HepG2 (cell line): ENCODE data around the gene SMIM45.
A peak's percentile ranks its signal among the peaks of the same experiment; 100 is the strongest.

Experiments used
- ATAC-seq: fragments of 200-7000 bp; cut with Tn5 transposase; 3 replicates; pipeline ENCODE4 v1.9.1; 2020; ENCODE audit warnings: mild to moderate bottlenecking, moderate library complexity
- BruUV-seq: library from RNA; stranded (reverse); fragments of 400-500 nt; replicated peaks from 2 replicates; lab custom pipeline; 2021; lab: Mats Ljungman, UMichigan
- CTCF ChIA-PET: fragments of 300-600 bp; formaldehyde crosslinking; extraction: SDS; loops from one replicate; lab custom pipeline; 2021; ENCODE audit warnings: low total read pairs, inconsistent platforms, low intra/inter-chr PET ratio; lab: Yijun Ruan, JAX
- POLR2A ChIA-PET: fragments of 350-600 bp; sonication (Branson Sonifier 250); formaldehyde crosslinking; loops from one replicate; lab custom pipeline; 2020; ENCODE audit warnings: antibody characterized with exemption, inconsistent platforms; lab: Yijun Ruan, JAX
- DNase-seq: peaks from one replicate; pipeline ENCODE4 v3.0.0-alpha.2; 2015; ENCODE audit warnings: low spot score
- FAIRE-seq: peaks from 3 replicates; lab custom pipeline; 2011; peaks lifted over from hg19 to GRCh38; lab: Jason Lieb, UNC
- H2AFZ ChIP-seq: one replicate; pipeline ENCODE4 v1.6.1; 2011; ENCODE audit warnings: low read length, inconsistent platforms
- H3K27ac ChIP-seq: fragments of 300-600 bp; 3 replicates; pipeline ENCODE4 v1.8.0; 2011; ENCODE audit warnings: mixed run types, mild to moderate bottlenecking, mixed read lengths, low read length, inconsistent platforms; ENCODE audit not compliant: insufficient read depth; ENCODE audit errors: extremely low read length
- H3K27me3 ChIP-seq, 2 experiments: fragments of 200-600 bp in 1 of 2; 2 replicates in 1 of 2; 3 replicates in 1 of 2; pipeline versions ENCODE4 v1.6.0 to v1.8.0; 2011; ENCODE audit warnings: low read length in 2 of 2, mild to moderate bottlenecking in 2 of 2, moderate library complexity in 2 of 2, inconsistent platforms in 1 of 2; ENCODE audit not compliant: insufficient read depth in 2 of 2, control insufficient read depth in 1 of 2
- H3K36me3 ChIP-seq, 2 experiments: fragments of 200-600 bp in 1 of 2; replicated peaks in 1 of 2; 2 replicates in 1 of 2; 3 replicates in 1 of 2; pipeline versions ENCODE4 v1.5.1 to v1.8.0; 2011; ENCODE audit warnings: low read length in 2 of 2, inconsistent platforms in 1 of 2; ENCODE audit not compliant: insufficient read depth in 2 of 2, control insufficient read depth in 1 of 2
- H3K4me1 ChIP-seq: 2 replicates; pipeline ENCODE4 v1.5.1; 2012; ENCODE audit warnings: low read length, inconsistent platforms; ENCODE audit not compliant: insufficient read depth
- H3K4me2 ChIP-seq: 2 replicates; pipeline ENCODE4 v1.6.0; 2011; ENCODE audit warnings: low read depth, low read length, inconsistent platforms
- H3K4me3 ChIP-seq, 3 experiments: fragments of 200-600 bp in 1 of 3; sonication (generic), shearing (Covaris generic) in 1 of 3; replicated peaks in 1 of 3; 2 replicates each; pipeline ENCODE4 v1.5.1; 2011 to 2016; ENCODE audit warnings: low read length in 3 of 3, inconsistent platforms in 2 of 3, low read depth in 2 of 3, mild to moderate bottlenecking in 2 of 3, control low read depth in 1 of 3, mixed read lengths in 1 of 3; ENCODE audit not compliant: insufficient read depth in 1 of 3
- H3K79me2 ChIP-seq: one replicate; pipeline ENCODE4 v1.6.1; 2011; ENCODE audit warnings: low read length, inconsistent platforms; ENCODE audit not compliant: insufficient read depth
- H3K9ac ChIP-seq: 2 replicates; pipeline ENCODE4 v1.6.0; 2011; ENCODE audit warnings: mild to moderate bottlenecking, low read depth, low read length, inconsistent platforms; ENCODE audit not compliant: insufficient read depth
- H3K9me3 ChIP-seq: 2 replicates; pipeline ENCODE4 v1.5.1; 2012; ENCODE audit warnings: mild to moderate bottlenecking, low read length
- H4K20me1 ChIP-seq: 2 replicates; pipeline ENCODE4 v1.6.0; 2011; ENCODE audit warnings: inconsistent platforms, mild to moderate bottlenecking, low read length, moderate library complexity; ENCODE audit not compliant: insufficient read depth
- ARNT ChIP-seq: fragments of 450-650 bp; IDR thresholded peaks from 2 replicates; pipeline ENCODE4 v1.6.1; 2017
- DNMT1 ChIP-seq: sonication (generic); formaldehyde crosslinking; IDR thresholded peaks from 2 replicates; pipeline ENCODE4 v1.5.1; 2020; ENCODE audit warnings: mild to moderate bottlenecking, missing genetic modification reagents
- EZH2 ChIP-seq: conservative IDR thresholded peaks from 2 replicates; pipeline ENCODE4 v1.6.1; 2012; ENCODE audit warnings: mild to moderate bottlenecking, low read depth, low read length, moderate library complexity
- MED1 ChIP-seq: sonication (generic); formaldehyde crosslinking; IDR thresholded peaks from 2 replicates; pipeline ENCODE4 v1.4.0; 2020; ENCODE audit warnings: missing genetic modification reagents
- NFE2L1 ChIP-seq: sonication (generic); formaldehyde crosslinking; IDR thresholded peaks from 2 replicates; pipeline ENCODE4 v1.4.0; 2020; ENCODE audit warnings: missing genetic modification reagents, mild to moderate bottlenecking, borderline replicate concordance
- RBFOX2 ChIP-seq: fragments of 200-400 bp; formaldehyde crosslinking; IDR thresholded peaks from 2 replicates; pipeline ENCODE4 v1.6.1; 2017; ENCODE audit warnings: low read depth, mild to moderate bottlenecking, low read length
- SNAPC2 ChIP-seq: sonication (generic); formaldehyde crosslinking; IDR thresholded peaks from 2 replicates; pipeline ENCODE4 v1.8.1; 2022; ENCODE audit warnings: mild to moderate bottlenecking, missing genetic modification reagents
- SOX13 ChIP-seq, 3 experiments: fragments of 450-650 bp in 1 of 3; sonication (generic) in 1 of 3; formaldehyde crosslinking in 1 of 3; IDR thresholded peaks in 2 of 3; conservative IDR thresholded peaks in 1 of 3; 2 replicates each; pipeline versions ENCODE4 v1.5.0 to v1.6.1; 2016 to 2020; ENCODE audit warnings: antibody characterized with exemption in 1 of 3, mild to moderate bottlenecking in 1 of 3, missing compliant biosample characterization in 1 of 3, missing genetic modification reagents in 1 of 3, moderate library complexity in 1 of 3
- ZMYM4 ChIP-seq: sonication (generic); formaldehyde crosslinking; IDR thresholded peaks from 2 replicates; pipeline ENCODE4 v1.8.1; 2023; ENCODE audit warnings: mild to moderate bottlenecking, missing genetic modification reagents
- ZNF629 ChIP-seq: sonication (generic); formaldehyde crosslinking; conservative IDR thresholded peaks from 2 replicates; pipeline ENCODE4 v1.5.0; 2020; ENCODE audit warnings: missing genetic modification reagents
- ZNF782 ChIP-seq: sonication (generic); formaldehyde crosslinking; IDR thresholded peaks from 2 replicates; pipeline ENCODE4 v1.4.0; 2020; ENCODE audit warnings: missing genetic modification reagents, mild to moderate bottlenecking, borderline replicate concordance
- WGBS: methylation state at CpG from one replicate; pipeline ENCODE4 v1.1.6; 2017; ENCODE audit warnings: low lambda C conversion rate; 5-methylcytosine and 5-hydroxymethylcytosine counted together
- in situ Hi-C: cut with HindIII; loops from 2 replicates; pipeline ENCODE4 v1.10.0; 2017; ENCODE audit warnings: low pct_unique_long_range_greater_than_20kb; ENCODE audit not compliant: extremely low pct_ligation_motif_present
- intact Hi-C: fragments of 100-400 bp; cut with micrococcal nuclease; formaldehyde crosslinking; loops from one replicate; pipeline ENCODE4 v1.10.0; 2022; ENCODE audit not compliant: unreplicated experiment
- TF ChIP-seq, protein P1 (sequence below): sonication (generic); formaldehyde crosslinking; IDR thresholded peaks from 2 replicates; pipeline ENCODE4 v1.4.0; 2020; ENCODE audit warnings: mild to moderate bottlenecking, missing genetic modification reagents
- TF ChIP-seq, protein P2 (sequence below): sonication (generic); formaldehyde crosslinking; IDR thresholded peaks from 2 replicates; pipeline ENCODE4 v1.4.0; 2020; ENCODE audit warnings: missing genetic modification reagents, mild to moderate bottlenecking, borderline replicate concordance

The SMIM45 gene

DNA sequence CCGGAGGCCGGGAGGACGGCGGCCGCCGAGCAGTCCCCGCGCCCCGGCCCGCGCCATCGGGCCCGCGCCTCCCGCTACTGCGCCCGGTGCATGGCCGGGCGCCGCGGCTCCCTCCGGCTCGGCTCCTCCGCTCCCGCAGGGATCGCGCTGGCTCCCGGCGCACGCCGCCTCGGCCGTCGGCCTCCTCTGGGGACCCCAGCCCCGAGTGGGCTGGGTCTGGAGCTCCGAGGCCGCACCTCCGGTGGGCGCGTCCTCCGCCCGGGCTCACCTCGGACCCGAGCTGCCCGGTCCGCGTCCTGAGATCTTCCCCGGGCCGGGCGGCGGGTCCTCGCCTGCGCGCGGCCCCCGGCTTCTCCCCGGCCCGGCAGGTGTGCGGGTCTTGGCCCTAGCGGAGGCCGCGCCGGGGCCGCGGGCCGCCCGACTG is 37.3 kb upstream of the SMIM45 start:
- CTCF ChIA-PET = no interaction called here
- no peak overlapping the region for H3K27ac ChIP-seq
- H3K36me3 ChIP-seq = no peaks in the 10 kb centered on the region
- TF ChIP-seq, protein P1, sequence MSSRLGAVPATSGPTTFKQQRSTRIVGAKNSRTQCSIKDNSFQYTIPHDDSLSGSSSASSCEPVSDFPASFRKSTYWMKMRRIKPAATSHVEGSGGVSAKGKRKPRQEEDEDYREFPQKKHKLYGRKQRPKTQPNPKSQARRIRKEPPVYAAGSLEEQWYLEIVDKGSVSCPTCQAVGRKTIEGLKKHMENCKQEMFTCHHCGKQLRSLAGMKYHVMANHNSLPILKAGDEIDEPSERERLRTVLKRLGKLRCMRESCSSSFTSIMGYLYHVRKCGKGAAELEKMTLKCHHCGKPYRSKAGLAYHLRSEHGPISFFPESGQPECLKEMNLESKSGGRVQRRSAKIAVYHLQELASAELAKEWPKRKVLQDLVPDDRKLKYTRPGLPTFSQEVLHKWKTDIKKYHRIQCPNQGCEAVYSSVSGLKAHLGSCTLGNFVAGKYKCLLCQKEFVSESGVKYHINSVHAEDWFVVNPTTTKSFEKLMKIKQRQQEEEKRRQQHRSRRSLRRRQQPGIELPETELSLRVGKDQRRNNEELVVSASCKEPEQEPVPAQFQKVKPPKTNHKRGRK (CRISPR knock-in tag) = no peak
- TF ChIP-seq ARNT (no peak), EZH2 (0 out of 2 replicates have a peak, but pooled peaks have one; percentile 16)
- ATAC-seq (no peak), DNase-seq (no peak), FAIRE-seq (no peak)
- in situ Hi-C loops = no loop called here
- POLR2A ChIA-PET = no interaction called here
- peaks cover 27% of the 10 kb centered on the region for H3K4me1 ChIP-seq
- peaks cover 16% of the 10 kb centered on the region; the same call in 1 of the 2 replicates for H4K20me1 ChIP-seq
- no peak overlapping the region for H3K9ac ChIP-seq
- 34% methylated on average over 11 of the region's 67 CpGs for WGBS
- H3K9me3 ChIP-seq = no peaks in the 10 kb centered on the region
- peak overlapping the region; percentile 42; the same call in 1 of the 2 replicates for H3K4me2 ChIP-seq
- BruUV-seq = no TSS peak
- H3K79me2 ChIP-seq = no peaks in the 10 kb centered on the region
- H3K4me3 ChIP-seq = peak overlapping the region in 1 of 3 experiments; percentile 48; a peak in 1 of 6 replicates
- no peak overlapping the region for H2AFZ ChIP-seq
- intact Hi-C loops = no loop called here
- H3K27me3 ChIP-seq = peaks cover 29 to 79% of the 10 kb centered on the region in 2 experiments

DNA sequence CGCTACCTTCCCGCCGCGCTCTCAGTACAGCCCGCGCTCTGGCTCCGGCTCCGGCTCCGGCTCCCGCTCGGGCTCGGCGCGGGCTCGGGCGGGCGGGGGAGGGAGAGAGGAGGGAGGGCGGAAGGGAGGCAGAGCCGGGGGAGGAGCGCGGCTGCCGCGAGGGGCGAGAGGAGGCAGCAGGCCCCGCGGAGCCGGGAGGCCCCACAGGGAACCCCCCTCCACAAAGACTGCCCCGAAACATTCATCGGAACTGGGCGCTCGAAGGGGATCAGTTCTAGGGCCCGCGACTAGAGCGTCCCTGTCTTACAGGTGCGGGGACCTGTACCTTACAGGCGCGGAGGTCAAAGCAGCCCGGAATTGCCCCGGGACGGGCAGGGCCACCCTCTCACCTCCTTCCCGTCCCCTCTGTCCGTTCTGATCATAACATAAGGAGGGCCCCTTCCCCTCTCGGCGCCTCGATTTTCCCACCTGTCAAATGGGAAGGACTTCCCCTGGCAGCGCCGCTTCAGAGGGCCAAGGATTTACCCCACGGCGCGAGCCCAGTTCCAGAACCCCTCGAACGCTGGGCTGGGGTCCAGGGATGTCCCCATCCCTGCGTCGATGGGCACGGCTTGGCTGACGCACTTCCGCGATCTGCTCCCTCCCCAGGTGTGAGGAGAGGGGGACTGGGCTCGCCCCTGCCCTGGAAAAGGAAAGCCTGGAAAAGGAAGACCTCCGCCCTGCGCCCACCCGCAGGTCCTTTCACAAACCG is 36.7 kb upstream of the SMIM45 start, which contains the start of gene SHISA8:
Gene SHISA8 (minus strand): TSS at position 40 of the 751 bp plus-strand sequence. CDS start 407 bp downstream, outside the sequence.
- in situ Hi-C loops (no loop called here), intact Hi-C loops (no loop called here)
- Histone ChIP-seq H3K9ac (no peak within 1 kb of the TSS), H4K20me1 (peaks cover 16% of the 10 kb centered on the region; the same call in 1 of the 2 replicates), H3K4me2 (peak within 1 kb of the TSS; percentile 42; the same call in 1 of the 2 replicates), H3K27me3 (peaks cover 29 to 81% of the 10 kb centered on the region in 2 experiments), H2AFZ (no peak within 1 kb of the TSS), H3K4me1 (peaks cover 30% of the 10 kb centered on the region), H3K27ac (no peak within 1 kb of the TSS), H3K79me2 (no peaks in the 10 kb centered on the region), H3K36me3 (no peaks in the 10 kb centered on the region), H3K4me3 (peak within 1 kb of the TSS in 1 of 3 experiments; percentile 48; a peak in 1 of 6 replicates), H3K9me3 (no peaks in the 10 kb centered on the region)
- ATAC-seq (peak; percentile 21), FAIRE-seq (no peak), DNase-seq (no peak)
- BruUV-seq = no TSS peak
- POLR2A ChIA-PET = no interaction called here
- CTCF ChIA-PET = no interaction called here
- 20% methylated on average over 20 of the region's 63 CpGs for WGBS
- no peak for TF ChIP-seq MED1
- no peak for TF ChIP-seq ZNF782 (CRISPR knock-in tag)
- peak; percentile 57; the same call in 1 of the 2 replicates for TF ChIP-seq EZH2
- TF ChIP-seq RBFOX2 = no peak
- TF ChIP-seq SNAPC2 (CRISPR knock-in tag) = no peak
- TF ChIP-seq ZNF629 (CRISPR knock-in tag) = peak; percentile 89
- no peak for TF ChIP-seq ZMYM4 (CRISPR knock-in tag)
- TF ChIP-seq, protein P2, sequence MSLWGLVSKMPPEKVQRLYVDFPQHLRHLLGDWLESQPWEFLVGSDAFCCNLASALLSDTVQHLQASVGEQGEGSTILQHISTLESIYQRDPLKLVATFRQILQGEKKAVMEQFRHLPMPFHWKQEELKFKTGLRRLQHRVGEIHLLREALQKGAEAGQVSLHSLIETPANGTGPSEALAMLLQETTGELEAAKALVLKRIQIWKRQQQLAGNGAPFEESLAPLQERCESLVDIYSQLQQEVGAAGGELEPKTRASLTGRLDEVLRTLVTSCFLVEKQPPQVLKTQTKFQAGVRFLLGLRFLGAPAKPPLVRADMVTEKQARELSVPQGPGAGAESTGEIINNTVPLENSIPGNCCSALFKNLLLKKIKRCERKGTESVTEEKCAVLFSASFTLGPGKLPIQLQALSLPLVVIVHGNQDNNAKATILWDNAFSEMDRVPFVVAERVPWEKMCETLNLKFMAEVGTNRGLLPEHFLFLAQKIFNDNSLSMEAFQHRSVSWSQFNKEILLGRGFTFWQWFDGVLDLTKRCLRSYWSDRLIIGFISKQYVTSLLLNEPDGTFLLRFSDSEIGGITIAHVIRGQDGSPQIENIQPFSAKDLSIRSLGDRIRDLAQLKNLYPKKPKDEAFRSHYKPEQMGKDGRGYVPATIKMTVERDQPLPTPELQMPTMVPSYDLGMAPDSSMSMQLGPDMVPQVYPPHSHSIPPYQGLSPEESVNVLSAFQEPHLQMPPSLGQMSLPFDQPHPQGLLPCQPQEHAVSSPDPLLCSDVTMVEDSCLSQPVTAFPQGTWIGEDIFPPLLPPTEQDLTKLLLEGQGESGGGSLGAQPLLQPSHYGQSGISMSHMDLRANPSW (CRISPR knock-in tag) = no peak
- TF ChIP-seq DNMT1 (CRISPR knock-in tag) = no peak
- TF ChIP-seq NFE2L1 (CRISPR knock-in tag) = no peak
- no peak for TF ChIP-seq SOX13 (IDR thresholded peaks at IDR 0.05)
- TF ChIP-seq SOX13 (CRISPR knock-in tag; conservative IDR thresholded peaks at IDR 0.05 in 1 of 2, IDR thresholded peaks at IDR 0.05 in 1 of 2) = 0 out of 4 replicates have a peak, but pooled peaks of 1 of the 2 experiments have one; percentile 7
